Stomach (tissue), 4 donors: ENCODE data around the gene HNMT.

Source experiments
- CTCF ChIP-seq, 7 experiments: fragments of 450-650 bp in 4 of 7; fragments of 200-600 bp in 3 of 7; sonication (generic) in 3 of 7; IDR thresholded peaks; one replicate each; pipeline ENCODE4 v1.5.1; 2016 to 2019; ENCODE audit warnings: antibody characterized with exemption in 7 of 7, control low read depth in 2 of 7, mild to moderate bottlenecking in 1 of 7
- EP300 ChIP-seq: sonication (generic); formaldehyde crosslinking; IDR thresholded peaks from one replicate; pipeline ENCODE4 v1.6.1; 2017; ENCODE audit warnings: antibody characterized with exemption
- POLR2A ChIP-seq, 4 donors: fragments of 450-650 bp; IDR thresholded peaks; one replicate each; pipeline ENCODE4 v1.6.1; 2016; ENCODE audit warnings: antibody characterized with exemption in 4 of 4, control low read depth in 2 of 4, mild to moderate bottlenecking in 1 of 4, moderate library complexity in 1 of 4
- POLR2AphosphoS5 ChIP-seq, 3 donors: sonication (generic); formaldehyde crosslinking; IDR thresholded peaks; one replicate each; pipeline ENCODE4 v1.6.1; 2016; ENCODE audit warnings: antibody characterized with exemption in 3 of 3

DNA sequence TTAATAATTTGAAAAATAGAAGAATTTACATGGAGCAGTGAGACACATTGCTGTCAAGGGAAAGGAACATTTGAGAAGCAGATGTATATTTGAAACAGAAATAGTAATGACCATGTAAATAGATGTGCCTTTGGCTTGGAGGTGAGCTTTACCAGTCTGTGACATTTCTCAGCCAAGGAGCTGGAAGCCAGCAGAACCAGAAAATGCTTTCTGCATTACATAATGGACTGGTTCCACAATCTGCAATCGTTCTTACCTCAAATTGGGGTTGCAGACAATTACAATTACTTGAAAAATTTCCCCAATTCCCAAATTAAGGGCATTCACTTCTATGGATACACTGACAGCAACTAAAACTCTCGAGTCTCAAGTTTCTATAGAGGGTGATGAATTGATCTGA, 59.7 kb downstream of the HNMT start:
- no peak for TF ChIP-seq CTCF (IDR thresholded peaks at IDR 0.05)
- no peak for TF ChIP-seq EP300
- no peak for TF ChIP-seq POLR2AphosphoS5 (IDR thresholded peaks at IDR 0.05)
- no peak for TF ChIP-seq POLR2A (IDR thresholded peaks at IDR 0.05)
